ENCODE data around the gene BCAS1.

DNA sequence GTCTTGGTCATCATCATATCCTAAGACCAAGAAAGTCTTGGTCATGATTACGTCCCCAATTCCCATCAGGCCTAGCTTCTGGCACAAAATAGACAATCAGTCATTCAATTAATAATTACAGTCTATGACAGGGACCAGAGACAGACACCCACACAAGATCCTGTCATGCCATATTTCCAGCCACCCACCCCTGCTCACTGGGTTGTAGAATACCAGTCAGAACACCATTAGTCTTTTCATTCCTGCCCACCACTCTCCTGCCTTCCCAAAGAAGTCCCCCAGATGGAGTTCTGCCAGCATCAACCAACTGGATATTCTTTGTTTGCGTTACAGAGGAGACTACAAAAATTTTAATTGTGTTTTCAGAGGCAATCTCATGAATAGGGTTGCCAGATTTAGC, 81.0 kb downstream of the BCAS1 start:
- TF ChIP-seq, protein P1, sequence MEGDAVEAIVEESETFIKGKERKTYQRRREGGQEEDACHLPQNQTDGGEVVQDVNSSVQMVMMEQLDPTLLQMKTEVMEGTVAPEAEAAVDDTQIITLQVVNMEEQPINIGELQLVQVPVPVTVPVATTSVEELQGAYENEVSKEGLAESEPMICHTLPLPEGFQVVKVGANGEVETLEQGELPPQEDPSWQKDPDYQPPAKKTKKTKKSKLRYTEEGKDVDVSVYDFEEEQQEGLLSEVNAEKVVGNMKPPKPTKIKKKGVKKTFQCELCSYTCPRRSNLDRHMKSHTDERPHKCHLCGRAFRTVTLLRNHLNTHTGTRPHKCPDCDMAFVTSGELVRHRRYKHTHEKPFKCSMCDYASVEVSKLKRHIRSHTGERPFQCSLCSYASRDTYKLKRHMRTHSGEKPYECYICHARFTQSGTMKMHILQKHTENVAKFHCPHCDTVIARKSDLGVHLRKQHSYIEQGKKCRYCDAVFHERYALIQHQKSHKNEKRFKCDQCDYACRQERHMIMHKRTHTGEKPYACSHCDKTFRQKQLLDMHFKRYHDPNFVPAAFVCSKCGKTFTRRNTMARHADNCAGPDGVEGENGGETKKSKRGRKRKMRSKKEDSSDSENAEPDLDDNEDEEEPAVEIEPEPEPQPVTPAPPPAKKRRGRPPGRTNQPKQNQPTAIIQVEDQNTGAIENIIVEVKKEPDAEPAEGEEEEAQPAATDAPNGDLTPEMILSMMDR (IDR thresholded peaks at IDR 0.05; ENCODE audit: borderline replicate concordance, extremely low read depth, low read length, poor library complexity, severe bottlenecking) = no peak
- no peak for TF ChIP-seq EZH2 (IDR thresholded peaks at IDR 0.05; ENCODE audit: borderline replicate concordance, low read depth, low read length, severe bottlenecking)

All from DND-41 (cell line).